Measurements from ENCODE around the gene GCAT.

GCAT gene

GRCh38 chr22:37811867-37812266 is 4.1 kb downstream of the GCAT start:
- no peak for DNase-seq (ENCODE audit: low read depth)

GRCh38 chr22:37812869-37813678 is 5.3 kb downstream of the GCAT start:
- DNase-seq (ENCODE audit: low read depth): no peak

DNA sequence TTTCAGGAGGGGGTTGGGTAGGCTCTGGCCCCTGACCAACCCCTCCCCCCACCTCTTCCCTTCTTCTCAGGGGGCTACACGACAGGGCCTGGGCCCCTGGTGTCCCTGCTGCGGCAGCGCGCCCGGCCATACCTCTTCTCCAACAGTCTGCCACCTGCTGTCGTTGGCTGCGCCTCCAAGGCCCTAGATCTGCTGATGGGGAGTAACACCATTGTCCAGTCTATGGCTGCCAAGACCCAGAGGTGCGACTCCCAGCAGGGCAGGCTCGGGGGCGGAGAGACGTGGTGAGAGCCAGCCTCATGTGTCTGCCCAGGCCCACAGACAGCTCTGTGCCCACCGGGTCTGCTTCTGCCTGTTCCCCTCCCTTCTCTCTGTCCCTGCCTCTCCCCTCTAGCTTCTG is 7.9 kb downstream of the GCAT start:
- DNase-seq (ENCODE audit: low read depth): no peak

GRCh38 chr22:37816543-37817180 is 8.9 kb downstream of the GCAT start:
- DNase-seq (ENCODE audit: low read depth): no peak

DNA sequence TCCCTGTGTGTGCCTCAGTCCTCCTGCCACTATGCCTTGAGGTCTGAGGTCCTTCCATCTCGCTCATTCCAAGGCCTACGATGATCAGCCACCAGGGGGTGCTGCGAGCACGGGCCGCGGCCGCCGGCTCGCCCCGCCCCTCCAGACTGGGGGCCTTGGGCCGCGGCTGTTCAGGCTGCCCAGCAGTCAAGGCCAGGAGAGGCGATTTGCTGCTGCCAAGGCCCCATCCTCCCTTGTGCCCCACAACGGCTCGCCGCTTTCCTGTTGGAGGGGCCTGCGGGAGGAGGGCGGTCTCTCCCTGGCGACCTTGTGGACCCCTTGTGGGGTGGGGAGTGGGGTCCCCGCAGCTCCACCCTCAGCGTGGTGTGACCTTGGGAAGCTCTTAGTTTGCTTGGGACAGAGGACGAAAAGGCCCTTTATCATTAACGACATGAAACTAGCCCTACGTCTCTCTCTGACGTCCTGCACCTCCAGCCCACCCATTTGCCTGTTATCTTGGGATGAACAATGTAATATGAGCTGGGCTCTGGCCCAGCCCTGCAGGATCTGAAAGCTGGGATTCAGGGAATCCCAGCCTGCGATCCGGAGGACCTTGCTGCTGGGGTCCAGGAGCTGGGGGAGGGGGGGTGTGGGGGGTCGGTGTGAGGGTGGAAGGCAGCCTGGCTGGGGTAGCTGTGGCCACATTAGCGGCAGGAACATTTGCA is 10.1 kb downstream of the GCAT start:
- DNase-seq (ENCODE audit: low read depth): peak; percentile 70

GRCh38 chr22:37818409-37819104 is 10.8 kb downstream of the GCAT start:
- peak; percentile 46 for DNase-seq (ENCODE audit: low read depth)

DNA sequence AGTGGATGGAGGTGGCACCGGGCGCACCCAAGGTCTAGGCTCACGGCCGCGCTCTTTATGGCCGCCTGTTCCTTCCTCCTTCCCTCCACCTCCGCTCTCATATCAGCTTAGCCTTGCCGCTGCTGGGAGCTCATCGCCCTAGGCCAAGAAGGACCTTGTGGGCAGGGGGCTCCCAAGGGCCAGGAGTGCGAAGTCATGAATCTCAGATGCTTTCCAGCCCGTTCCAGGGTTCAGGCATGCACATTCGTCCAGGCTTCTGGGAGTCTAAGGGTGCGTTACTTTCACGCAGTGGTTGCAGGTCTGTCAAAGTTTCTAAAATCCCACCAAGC is 11.3 kb downstream of the GCAT start:
- no peak for DNase-seq (ENCODE audit: low read depth)

DNA sequence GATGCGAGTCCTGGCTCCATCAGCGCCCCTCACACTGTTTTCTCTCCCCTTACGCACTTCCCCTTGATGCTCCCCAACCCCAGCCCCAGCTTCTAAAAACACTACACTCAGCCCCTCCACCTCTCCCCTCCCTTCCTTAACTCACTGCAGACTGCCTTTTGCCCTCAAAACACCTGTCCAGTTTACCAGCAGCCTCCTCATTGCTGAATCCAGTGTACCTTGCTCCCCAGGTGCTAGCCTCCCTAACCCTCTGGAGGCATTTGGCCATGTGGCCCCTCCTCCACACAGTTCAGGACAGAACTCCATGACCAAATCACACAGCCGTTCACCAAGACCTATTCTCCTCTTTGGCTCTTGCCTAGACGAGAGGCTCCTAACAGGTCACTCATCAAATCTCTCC is 12.6 kb downstream of the GCAT start:
- DNase-seq (ENCODE audit: low read depth): no peak

DNA sequence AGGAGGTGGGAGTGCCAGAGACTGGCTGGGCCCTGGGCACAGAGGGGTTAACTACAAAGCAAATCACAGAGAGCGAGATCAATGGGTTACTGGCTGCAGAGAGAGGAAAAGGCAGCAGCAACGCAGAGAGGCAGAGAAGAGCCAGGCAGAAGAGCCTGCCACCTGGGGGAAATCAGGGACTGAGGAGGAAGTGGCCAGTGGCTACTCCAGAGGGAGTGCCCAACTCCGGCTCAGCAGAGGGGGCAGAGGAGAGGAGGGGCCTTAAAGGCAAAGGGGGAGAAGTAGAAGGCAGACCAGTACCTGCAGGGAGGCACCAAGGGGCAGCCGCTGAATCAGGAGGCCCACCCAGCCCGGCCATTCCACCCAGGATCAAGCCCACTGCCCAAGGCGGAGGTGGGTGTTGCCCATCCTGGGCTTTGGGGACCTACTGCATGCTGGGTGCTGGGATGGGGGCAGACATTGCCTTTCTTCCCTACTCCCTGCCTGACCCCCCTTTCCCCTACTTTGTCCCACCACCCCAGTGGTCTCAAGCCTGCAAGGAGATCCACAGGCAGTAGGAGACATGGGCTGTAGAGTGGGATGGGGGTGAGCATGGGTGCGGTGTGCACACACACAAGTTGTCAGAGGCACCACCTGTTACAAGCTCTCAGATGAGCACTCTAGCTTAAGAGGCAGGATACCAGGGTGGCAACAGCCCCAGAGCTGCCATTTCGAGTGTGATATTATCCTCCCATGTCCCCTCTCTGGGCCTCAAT is 14.5 kb downstream of the GCAT start:
- no peak for DNase-seq (ENCODE audit: low read depth)

GRCh38 chr22:37823134-37823985 is 15.6 kb downstream of the GCAT start, which contains the start of gene GALR3:
Gene GALR3 (plus strand): TSS chr22:37823382. CDS start chr22:37823407, 25 bp downstream.
- DNase-seq (ENCODE audit: low read depth): no peak

DNA sequence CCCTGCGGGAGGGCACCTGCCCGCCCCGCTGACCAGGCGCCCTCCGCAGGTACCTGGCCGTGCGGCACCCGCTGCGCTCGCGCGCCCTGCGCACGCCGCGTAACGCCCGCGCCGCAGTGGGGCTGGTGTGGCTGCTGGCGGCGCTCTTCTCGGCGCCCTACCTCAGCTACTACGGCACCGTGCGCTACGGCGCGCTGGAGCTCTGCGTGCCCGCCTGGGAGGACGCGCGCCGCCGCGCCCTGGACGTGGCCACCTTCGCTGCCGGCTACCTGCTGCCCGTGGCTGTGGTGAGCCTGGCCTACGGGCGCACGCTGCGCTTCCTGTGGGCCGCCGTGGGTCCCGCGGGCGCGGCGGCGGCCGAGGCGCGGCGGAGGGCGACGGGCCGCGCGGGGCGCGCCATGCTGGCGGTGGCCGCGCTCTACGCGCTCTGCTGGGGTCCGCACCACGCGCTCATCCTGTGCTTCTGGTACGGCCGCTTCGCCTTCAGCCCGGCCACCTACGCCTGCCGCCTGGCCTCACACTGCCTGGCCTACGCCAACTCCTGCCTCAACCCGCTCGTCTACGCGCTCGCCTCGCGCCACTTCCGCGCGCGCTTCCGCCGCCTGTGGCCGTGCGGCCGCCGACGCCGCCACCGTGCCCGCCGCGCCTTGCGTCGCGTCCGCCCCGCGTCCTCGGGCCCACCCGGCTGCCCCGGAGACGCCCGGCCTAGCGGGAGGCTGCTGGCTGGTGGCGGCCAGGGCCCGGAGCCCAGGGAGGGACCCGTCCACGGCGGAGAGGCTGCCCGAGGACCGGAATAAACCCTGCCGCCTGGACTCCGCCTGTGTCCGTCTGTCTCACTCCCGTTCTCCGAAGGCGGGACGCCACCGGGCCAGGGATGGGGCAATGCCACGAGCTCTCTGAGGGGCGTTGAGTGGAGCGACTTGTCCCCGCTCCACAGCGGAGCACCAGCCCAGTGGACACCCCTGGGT is 17.2 kb downstream of the GCAT start:
- DNase-seq (ENCODE audit: low read depth): no peak

GRCh38 chr22:37827056-37827455 is 19.3 kb downstream of the GCAT start:
- DNase-seq (ENCODE audit: low read depth): no peak

DNA sequence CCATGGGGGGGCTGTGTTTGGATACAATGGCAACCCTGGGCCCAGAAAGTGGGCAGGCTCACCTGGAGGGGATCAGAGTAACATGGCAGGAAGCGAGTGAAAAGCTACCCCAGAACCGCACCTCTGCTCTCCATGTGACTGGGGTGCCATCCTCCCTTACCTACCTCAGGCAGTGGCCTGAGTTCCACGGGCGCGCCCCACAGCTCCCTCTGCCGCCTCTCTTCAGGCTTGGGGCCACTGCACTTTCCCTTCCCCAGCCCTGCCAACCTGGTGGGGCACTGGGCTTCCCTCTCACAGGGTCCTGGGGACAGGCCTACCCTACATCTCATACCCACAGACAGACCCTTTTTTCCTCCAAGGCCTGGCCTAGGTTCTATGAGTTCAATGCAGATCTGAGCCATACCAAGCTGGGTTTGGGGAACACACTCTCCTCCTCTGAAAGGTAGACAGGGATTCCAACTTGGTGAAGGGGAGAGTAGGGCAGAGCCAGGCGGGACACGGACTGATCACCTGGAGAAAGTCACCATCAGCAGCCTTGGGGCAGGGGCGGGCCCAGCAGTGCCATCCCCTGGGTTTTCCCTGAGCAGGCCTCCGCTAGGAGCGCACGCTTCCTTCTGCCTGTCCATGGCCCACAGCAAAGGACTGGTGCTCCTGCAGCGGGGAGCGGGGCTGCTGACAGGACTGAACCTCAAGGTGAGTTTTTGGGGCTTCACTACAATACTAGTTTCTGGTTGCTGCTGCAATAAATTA is 22.5 kb downstream of the GCAT start:
- DNase-seq (ENCODE audit: low read depth): no peak

DNA sequence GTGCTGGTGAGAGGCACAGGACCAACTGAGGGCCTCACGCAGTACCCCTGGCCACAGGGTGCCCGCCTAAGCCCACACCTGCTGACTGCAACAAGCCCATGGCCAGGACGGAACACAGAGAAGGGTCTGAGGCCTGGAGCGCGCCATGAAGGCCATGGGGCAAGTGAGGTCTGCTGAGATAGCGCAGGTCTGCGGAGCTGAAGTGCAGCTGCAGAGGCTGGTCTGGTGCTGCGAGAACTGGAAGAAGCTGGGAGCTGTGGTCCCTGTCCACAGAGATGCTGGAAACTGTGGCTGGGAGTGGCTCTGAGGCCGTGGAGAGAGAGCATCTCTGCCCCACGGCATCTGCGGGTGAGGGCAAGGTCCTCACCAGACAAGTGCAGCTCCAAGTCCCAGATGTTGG is 23.7 kb downstream of the GCAT start:
- DNase-seq (ENCODE audit: low read depth): no peak

DNA sequence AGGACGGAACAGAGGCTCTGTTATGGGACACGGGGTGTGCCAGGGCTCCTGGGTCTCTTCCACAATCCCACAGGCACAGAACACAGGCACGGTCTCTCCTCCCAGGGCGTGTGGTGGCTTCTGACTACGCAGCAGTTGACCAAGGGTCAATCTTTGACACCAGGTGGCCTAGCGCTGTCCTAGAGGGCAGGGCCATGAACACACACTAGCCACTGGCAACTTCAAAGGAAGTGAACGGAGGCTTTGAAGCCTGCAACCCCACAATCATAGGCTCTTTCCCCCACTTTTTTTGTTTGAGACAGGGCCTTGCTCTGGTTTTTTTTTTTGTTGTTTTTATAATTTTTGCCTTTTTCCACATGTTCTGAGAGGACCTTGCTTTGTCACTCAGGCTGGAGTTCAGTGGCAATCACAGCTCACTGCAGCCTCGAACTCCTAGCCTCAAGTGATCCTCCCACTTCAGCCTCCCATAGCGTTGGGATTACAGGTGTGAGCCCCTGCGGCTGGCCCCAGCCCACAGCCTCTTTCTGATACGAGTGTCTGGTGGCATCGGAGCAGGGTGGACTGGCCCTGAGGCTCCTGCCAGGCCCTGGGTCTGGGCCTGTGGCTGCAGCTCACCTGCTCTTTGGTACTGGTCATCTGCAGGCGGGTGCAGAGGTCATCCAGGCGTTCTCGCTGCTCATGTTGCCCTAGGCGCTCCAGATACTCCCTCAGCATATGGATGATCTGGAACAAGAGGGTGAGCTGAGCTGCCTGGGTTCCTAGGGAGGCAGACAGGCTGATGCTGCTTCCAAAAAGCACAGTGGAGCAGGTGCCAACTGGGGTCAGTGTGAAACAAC is 24.5 kb downstream of the GCAT start:
- no peak for DNase-seq (ENCODE audit: low read depth)

DNA sequence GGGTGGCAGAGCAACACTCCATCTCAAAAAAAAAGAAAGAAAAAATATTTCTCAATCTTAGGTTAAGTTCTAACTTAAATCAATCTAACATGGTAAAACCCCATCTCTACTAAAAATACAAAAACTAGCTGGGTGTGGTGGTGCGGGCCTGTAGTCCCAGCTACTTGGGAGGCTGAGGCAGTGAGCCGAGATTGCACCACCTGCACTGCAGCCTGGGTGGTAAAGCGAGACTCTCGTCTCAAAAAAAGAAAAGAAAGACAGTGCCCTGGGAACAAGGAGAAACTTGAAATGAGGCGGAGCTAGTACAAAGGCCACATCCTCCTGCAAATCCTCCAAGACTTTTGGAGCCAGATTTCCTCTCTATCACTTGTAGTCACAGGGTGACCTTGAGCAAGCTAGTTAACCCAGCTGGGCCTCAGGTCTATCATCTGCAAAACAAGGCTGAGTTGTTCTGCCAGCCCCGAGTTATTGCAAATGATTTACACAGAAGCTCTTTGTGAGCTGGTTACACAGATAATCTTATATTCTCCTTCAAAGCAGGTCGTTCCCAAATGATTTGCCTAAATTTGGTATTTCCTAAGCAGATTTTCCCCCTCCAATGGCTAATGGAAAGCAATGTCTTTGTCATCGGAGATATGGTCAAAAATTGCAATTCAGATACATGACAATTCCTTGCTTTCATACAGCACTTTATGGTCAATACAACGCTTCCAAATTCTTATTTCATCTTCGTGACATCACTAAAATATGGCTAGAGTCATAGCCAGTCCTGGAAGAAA is 34.5 kb downstream of the GCAT start:
- no peak for DNase-seq (ENCODE audit: low read depth)

- DNase-seq (ENCODE audit: low read depth): no peak
Observed at GRCh38 chr22:37843741-37844089, 36.0 kb downstream of the GCAT start.
